Activated CD4-positive, alpha-beta T cell treated with anti-CD3 and anti-CD28 coated beads, Interleukin-2, amount 50 U/mL, for 48 hours (primary cell): ENCODE results near the gene DHX38.
A peak's percentile ranks its signal among the peaks of the same experiment; 100 is the strongest.

Experiments
- DNase-seq, 2 experiments: peaks; one replicate each; pipeline ENCODE4 v3.0.0-alpha.2; 2020

Gene DHX38

DNA sequence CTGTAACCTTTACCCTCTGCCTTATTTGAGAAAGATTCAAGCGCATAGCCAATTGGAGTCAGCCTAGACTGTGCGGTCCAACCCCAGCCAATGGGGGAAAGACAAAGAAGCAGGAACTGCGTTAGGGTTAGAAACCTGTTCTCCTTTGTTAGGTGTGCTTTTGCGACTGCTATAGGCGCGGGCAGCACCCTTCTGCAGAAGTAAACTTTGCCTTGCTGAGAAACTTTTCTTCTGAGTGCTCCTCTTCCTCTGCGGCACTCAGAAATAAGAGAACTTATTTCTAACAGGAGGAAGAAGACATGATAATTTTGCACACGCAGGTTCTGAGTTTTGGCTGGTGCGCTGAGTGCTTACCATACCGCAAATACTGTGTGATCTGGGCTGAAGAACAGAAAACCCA lies 9.2 kb upstream of the DHX38 start:
- no peak for DNase-seq

DNA sequence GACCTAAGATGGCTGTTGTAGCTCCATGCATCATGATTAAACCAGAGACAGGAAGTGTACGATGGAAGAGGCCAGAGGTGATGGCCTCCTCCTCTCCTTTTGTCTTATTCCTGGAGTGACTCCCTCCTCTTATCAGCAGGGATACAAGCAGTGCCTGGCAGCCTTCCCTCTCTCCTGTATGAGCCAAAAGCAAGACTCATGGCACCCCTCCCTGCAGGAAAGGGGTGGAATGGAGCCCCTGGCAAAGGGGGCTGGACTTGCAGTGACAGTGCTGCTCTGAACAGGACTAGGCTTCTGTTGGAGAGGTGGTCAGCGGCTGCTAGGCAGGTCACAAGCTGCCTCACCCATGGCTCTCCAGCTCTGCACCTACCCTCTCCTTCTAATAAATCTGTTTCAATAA lies 8.6 kb upstream of the DHX38 start:
- DNase-seq, result no peak

DNA sequence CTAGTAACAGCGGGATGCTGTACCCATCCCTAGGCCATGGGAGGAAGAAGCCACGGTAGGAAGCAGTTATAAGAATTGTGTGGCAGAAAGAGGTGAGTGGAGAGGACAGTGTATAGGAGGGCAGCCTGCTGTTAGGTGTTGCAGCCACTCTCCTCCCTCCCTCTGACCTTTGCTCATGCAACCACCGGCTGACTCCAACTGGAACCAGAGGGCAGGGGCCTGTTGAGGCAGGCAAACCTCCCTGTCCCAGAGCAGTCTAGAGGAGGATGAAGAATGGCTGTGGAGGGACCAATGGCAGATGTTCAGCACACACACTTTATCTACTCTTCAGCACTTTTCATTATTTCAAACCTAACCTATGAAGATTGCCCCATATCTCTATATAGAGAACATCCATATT lies 2.4 kb upstream of the DHX38 start:
- no peak for DNase-seq

DNA sequence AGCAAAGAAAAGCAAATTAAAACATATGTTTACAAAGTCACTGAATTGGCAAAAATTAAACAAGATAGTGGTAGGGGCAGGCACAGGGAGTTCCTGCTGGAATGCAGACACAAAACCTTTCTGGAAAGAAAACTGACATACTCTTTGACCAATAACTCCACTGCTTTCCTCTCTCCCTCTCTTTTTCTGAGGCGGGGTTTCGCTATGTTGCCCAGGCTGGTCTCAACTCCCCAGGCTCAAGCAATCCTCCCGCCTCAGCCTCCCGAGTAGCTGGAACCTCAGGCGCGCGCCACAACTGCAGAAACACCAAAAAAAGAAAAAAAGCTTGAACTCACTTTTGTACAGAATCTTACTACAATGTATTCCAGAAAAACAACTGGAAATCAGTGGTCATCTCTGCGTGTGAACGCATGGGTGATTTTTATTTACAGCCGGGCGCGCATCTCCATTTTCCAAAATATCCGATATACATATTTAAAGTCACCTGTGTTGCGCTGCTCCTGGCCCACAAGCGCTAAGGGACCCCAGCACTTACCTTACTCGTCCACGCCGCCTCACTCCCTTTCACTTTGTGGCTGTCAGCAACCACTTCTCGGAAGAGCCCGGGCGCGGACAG lies 707 bp upstream of the DHX38 start:
- DNase-seq, result peak; percentile 10 to 23

DNA sequence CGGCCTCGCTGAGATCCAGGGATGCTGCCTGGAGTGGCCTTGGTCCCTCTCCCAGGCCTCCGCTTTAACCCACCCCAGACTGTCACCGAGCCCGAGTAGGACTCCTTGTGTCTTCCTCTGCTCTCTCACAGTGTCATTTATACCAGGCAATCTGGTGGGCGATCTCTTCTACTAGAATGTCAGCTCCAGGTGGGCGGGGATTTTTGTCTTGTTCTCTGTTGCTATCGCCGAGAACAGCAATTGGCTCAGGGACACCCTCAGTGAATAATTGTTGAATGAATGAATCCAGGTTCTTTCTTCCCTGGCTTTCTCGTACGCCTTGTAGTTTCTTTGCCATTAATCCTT lies 591 bp downstream of the DHX38 start:
- peak; percentile 33 to 44 for DNase-seq

DNA sequence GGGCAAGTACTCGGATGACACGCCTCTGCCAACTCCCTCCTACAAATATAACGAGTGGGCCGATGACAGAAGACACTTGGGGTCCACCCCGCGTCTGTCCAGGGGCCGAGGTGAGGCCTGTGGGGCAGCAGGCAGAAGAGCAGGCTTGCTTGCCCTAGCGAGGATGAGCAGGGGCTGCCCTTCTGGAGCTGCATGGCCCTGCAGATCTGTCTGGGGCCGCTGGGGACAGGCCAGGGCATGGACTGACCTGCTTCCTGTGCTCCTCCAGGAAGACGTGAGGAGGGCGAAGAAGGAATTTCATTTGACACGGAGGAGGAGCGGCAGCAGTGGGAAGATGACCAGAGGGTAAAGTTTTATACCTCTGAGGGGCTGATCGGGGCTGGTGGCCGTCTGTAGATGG lies 5.3 kb downstream of the DHX38 start:
- DNase-seq, result no peak

DNA sequence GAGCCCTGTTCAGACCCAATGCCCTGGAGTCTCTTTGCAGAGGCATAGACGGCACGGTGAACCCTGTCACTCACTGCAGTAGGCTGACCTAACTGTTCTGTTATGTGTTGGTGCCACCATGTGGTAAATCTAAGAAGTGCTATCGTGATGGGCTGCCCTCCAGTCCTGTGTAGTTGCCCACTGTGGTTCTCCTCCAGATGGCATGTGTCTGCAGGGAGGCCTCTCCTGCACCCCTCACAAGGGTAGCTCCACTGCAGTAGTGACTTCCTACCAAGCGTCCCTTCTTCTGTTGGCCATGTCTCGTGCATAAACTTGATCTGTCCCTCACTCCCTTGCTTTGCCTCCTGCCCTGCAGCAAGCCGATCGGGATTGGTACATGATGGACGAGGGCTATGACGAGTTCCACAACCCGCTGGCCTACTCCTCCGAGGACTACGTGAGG lies 5.8 kb downstream of the DHX38 start:
- peak; percentile 27 to 45 for DNase-seq

DNA sequence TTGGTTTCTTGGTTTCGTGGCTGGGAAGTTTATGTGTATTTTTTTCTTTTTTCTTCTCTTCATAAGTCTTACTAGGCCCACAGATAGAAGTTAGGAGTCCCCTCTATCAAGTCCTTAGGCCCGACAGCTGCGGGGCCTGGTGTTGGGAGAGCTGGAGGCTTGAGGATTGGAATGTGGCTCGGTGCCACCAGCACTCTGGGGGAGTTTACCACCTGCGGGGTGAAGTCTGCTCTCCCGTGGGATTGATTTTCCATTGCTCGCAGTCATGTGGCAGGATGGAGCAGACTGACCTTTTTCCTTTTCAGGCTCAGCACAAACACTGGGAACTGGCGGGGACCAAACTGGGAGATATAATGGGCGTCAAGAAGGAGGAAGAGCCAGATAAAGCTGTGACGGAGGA lies 7.5 kb downstream of the DHX38 start:
- DNase-seq, result no peak

DNA sequence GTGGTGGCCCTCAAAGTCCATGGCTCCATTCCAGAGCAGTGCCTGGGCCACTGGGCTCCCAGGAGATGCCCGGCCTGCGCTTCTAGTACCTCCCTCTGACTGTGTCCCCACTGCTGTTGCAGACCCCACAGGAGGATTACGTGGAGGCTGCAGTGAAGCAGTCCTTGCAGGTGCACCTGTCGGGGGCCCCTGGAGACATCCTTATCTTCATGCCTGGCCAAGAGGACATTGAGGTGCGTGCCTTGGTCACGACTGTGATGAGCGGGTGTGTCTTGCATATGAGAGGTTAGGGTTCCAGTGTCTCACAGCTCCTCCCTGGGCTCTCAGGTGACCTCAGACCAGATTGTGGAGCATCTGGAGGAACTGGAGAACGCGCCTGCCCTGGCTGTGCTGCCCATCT lies 11.3 kb downstream of the DHX38 start:
- no peak for DNase-seq

DNA sequence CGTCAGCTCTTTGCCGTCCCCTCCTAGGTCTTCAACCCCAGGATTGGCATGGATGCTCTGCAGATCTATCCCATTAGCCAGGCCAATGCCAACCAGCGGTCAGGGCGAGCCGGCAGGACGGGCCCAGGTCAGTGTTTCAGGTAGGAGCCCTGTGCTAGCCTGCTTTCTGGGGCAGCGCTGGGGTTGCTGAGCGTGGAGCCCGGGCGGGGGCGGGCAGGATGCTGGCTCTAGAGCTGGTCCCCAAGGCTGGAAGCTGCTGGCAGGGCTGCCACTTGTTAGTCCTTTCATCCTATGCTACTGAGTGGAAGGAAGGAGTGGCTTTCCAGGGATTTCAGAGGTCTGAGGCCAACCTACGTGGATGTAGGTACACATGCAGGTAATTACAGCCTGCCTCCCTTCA lies 12.3 kb downstream of the DHX38 start:
- DNase-seq, result no peak

DNA sequence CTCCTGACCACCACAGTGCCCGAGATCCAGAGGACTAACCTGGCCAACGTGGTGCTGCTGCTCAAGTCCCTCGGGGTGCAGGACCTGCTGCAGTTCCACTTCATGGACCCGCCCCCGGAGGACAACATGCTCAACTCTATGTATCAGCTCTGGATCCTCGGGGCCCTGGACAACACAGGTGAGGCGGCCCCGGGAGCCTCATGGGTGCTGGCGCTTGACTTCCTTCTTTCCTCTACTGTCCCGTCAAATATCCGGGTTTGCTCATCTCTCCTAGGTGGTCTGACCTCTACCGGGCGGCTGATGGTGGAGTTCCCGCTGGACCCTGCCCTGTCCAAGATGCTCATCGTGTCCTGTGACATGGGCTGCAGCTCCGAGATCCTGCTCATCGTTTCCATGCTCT lies 13.7 kb downstream of the DHX38 start:
- no peak for DNase-seq

DNA sequence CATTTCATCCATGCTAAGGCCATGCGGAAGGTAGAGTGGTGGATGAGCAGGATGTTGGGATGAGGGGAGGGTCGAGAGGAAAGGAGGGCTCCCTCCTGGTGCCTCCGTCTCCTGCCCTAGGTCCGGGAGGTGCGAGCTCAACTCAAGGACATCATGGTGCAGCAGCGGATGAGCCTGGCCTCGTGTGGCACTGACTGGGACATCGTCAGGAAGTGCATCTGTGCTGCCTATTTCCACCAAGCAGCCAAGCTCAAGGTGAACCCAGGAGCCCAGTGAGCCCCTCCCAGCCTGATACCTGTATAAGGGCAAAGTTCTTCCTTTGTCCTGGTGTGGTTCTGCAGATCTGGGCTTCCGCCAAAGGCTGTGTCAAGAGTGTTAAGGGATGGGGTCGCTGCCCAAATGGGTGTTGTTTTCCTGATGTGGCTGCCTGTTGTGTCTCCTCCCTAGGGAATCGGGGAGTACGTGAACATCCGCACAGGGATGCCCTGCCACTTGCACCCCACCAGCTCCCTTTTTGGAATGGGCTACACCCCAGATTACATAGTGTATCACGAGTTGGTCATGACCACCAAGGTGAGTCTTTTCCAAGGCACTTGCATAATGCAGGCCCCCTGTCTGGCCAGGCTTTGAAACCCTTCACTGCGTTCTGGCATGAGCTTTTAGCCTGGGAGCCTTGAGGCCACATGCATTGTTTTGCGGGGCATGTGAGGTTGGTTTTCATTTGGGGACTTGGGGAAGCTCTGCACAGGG lies 14.9 kb downstream of the DHX38 start:
- no peak for DNase-seq

DNA sequence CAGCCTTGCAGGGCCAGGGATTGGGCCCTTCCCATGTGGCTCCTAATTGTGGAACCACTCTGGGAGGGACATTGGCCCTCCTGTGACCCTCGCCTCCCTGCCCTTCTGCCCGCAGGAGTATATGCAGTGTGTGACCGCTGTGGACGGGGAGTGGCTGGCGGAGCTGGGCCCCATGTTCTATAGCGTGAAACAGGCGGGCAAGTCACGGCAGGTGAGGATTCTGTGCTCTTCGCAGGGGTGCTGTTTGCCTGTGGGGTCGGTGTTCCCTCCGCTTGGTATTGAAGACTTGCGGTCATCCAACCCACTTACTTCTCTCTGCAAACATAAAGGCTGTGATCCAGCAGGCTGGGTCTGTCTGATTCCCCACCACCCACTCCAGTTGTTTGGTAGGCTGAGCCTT lies 15.7 kb downstream of the DHX38 start:
- DNase-seq, result no peak

DNA sequence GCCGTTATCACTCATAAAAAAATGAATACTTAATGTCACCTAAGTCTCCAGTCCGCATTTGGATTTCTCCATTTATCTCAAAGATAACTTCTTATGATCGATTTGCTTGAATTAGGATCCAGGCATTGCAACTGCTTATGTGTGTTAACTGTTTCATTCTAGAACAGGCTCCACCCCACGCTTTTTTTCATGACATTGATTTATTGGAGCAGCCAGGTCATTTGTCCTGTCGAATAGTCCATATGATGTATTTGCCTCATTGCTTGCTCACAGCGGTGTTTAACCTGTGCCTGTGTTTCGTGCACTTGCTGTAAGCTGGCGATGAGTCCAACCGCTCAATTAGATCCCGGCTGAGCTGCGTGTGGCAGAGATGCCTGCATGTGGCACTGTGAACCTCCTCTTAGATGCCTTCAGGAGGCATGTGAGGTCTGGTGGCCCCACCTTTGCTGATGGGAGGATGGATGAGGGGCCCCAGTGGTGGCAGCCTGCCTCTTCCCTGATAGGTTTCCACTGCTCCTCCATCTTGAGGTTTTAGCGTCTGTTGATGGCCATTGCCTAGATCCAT lies 16.4 kb downstream of the DHX38 start:
- DNase-seq, result no peak

DNA sequence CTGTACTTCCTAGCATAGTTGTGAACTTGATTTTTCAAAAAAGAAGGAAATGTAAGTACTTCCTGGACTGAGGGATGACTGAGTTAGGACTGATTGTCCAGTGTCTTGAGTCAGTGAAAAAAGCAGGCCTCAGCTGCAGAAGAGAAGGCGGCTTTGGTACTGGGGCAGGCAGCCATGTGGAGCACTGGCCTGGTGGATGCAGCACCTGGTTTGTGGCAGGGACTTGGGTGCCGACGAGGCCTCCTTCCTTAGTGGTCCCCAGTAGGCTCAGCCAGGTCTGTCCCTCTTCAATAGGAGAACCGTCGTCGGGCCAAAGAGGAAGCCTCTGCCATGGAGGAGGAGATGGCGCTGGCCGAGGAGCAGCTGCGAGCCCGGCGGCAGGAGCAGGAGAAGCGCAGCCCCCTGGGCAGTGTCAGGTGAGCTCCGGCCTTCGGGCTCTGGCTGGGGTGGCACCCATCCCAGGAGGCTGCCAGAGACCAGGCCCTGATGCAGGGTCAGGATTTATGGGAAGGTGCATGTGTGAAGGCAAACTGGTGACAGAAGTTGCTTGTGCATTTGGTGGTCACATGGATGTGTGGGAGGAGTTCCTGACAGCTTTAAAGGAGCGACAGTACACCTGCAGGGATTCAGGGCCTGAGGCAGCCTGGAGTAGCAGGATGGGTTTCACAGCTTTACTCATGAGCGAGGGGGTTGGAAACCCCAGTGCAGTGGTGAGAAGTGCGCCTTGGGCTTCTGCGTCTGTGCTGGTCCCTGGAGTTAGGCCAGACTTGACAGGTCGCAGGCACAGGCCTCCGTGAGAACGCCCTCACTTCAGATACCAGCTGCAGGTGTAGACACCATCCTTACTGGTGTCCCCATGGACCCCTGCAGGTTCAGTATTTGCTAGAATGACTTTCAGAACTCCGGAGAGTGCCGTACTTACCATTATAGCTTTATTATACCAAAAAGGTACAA lies 17.3 kb downstream of the DHX38 start:
- DNase-seq, result no peak

DNA sequence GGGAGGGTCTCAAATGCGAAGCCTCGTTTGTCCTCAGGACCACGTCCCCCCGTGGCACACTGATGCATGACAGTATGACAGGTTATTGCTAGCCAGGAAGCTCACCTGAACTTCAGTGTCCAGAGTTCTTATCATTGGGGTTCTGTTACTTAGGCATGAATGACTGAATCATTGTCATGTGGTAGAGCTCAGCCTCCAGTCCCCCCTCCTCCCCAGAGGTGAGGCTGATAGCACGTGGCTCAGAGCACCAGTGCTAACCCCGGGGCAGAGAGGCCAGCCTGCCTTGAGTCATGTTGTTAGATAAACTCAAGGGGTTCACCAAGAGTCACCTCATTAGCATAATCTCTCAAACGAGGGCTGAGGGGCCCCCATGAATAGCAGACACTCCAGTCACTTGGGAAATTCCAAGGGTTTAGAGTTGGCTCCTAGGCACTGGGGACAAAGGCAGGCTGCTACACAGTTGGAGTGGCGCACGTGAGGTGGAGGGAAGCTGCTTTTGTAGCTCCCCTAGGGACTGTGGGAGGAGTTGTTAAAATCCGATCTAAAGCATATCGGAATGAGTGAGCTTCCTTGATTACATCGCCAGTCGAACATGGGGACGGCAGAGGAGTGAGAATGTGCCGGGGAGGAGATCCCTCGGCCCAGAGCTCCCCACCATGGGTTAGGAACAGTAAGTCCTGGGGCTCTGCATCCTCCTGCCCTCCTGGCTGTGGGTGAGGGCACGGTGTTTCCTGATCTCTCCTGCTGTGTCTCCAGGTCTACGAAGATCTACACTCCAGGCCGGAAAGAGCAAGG lies 18.2 kb downstream of the DHX38 start:
- DNase-seq, result no peak

DNA sequence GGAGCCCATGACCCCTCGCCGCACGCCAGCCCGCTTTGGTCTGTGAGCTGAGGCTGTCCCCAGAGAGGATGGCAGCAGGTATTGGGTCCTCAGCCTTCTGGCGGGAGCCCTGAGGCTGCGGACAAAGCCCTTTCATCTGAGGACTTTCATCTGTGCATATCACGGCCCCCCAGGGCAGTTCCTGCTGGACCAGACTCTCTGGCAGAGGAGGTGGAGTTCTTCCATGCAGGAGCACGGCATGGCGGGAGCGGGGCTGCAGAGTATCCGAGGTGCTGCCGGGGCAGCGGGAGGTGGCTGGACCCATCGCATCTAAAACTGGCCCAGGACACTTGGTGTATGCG lies 18.8 kb downstream of the DHX38 start:
- no peak for DNase-seq

DNA sequence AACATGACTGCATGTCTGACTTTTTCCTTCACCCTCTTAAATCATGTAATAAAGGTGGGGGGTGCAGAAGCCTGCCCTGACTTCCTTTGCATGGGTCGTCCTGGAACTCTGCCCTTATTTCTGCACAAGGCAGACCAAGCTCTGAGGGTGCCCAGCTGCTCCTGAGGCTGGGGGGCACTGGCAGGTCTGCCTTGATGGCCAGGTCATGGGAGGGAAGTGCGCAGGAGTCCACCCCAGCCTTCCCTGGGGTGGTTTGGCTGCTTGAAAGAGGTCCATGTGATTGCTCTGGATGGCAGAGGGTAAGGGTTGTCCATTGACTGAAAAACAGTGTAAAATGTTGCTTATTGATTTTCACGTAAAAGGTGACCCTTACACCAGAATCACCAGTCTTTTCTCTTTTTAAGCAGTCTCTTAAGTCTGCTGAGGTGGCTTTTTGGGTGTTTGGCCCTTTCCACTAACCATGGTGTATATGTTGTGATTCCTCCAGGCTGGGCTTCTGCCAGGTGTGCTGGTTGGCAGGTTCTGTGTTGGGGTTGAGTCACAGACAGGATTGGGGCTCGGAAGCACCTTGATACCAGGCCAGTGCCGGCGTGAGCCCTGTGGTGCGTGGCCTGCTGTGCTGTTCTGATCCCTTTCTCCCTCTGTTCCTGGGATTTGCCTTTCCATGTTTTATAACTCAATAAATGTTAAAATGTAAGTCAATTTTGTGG lies 19.4 kb downstream of the DHX38 start:
- DNase-seq, result no peak

DNA sequence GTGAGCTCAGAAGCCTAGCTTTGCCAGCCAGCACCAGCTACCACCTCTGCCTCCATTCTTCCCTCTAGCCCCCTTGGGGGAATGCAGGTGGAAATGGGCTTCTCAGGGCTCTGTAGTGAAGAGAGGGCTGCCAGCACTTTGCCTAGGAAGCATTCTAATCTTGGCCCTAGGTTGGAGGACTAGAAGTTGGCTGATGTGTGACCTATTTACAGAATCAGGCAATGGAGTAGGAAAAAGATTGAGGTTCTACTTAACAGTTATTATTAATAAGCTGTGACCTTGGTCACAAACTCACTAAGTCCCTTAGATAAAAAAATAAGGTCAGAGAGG lies 19.9 kb downstream of the DHX38 start:
- no peak for DNase-seq

DNA sequence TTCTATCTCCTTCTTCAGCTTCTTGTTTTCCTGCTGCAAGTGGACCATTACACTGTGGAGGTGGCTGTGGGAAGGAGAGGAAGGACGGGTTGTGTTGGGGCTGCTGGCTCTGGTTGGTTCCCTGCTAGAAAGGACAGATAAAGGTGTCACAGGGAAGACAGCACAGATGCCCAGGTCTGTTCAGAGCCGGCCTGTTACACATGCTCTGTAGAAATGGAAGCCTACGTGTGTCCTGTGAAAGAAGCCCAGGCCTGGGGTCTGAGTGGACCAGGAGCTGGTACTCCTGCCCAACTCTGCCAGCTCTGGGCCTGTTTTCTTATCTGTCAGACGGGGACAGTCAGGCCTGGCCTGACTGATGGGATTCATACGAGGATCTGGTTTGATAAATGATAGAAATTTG lies 26.4 kb downstream of the DHX38 start:
- DNase-seq, result no peak

DNA sequence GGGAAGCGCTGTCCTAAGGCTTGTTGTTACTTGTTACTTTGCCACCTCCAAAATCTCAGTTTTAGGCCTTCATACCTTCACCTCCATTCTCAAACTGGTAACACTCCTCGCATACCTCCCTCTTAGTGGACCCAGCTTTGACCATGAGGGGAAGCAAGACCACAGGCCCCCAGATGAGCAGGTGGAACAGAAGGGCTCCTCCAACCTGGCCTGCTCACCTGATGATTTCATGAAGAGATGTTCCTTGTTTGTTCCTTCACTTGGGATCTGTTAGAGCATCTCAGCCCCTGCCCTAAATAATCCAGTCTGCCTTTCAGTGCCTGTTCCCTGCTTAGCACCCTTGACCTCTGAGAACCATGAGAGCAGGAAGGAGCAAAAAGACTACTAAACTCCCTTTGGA lies 28.7 kb downstream of the DHX38 start:
- DNase-seq, result no peak

DNA sequence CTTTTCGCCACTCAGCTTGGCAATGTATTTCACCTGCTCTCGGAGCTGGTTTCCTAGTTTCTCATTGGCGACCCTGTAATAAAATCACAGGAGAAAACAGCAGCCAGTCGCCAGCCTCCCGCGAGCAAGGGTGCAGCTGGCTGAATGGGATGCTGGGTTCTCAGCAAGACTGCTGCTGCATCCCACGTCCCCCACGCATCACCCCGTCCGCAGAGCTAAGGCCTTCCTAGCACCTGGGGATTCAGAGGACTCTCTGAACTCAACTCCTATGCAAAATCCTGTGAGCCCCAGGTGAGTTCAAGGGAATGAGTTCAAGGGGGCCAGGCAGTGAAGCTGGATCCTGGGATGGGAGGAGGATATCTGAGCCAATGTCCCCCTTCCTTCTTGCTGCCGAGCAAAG lies 29.3 kb downstream of the DHX38 start:
- DNase-seq, result no peak
